ENCODE data around the gene DGUOK. TPM values are rescaled to one million over a fixed set of nuclear protein-coding genes. Genes with fewer than 3 reads are reported as not detected.
"Not testable (repeated sequence)": the region's sequence is repeated elsewhere in the genome, so short reads cannot be mapped to it uniquely, and the experiment has no call there.

Gene DGUOK
- total and polyA plus RNA-seq, 2 donors (not counting 1 experiment from before 2014, with no cell fraction given): 54.3 to 93.7 TPM

- no peak for DNase-seq (ENCODE audit: low read depth in 2 of 2)
- H3K4me3 ChIP-seq (replicated peaks in 1 of 4; ENCODE audit: control extremely low read depth in 1 of 4, insufficient read depth in 1 of 4, low read depth in 3 of 4, low read length in 4 of 4): no peak overlapping the region
- no peak for TF ChIP-seq CTCF (conservative IDR thresholded peaks at IDR 0.05 in 1 of 2, IDR thresholded peaks at IDR 0.05 in 1 of 2; ENCODE audit: low read depth in 1 of 2, low read length in 2 of 2)
- H4K20me1 ChIP-seq (ENCODE audit: control insufficient read depth, extremely low read depth, insufficient read depth, low read length): no peaks in the 10 kb centered on the region
- no peak overlapping the region for H3K27ac ChIP-seq (ENCODE audit: insufficient read depth, low read length)
- H3K4me2 ChIP-seq (ENCODE audit: extremely low read depth, insufficient read depth, low read length): no peak overlapping the region
- no peaks in the 10 kb centered on the region for H3K79me2 ChIP-seq (ENCODE audit: control insufficient read depth, insufficient read depth, low read length)
- H3K9ac ChIP-seq (ENCODE audit: insufficient read depth, low read length): no peak overlapping the region
- no peaks in the 10 kb centered on the region for H3K36me3 ChIP-seq (ENCODE audit: control insufficient read depth, insufficient read depth, low read length)
- H3K27me3 ChIP-seq (ENCODE audit: control insufficient read depth, insufficient read depth, low read length): no peaks in the 10 kb centered on the region
- no peak overlapping the region for H2AFZ ChIP-seq (ENCODE audit: low read length)
- H3K9me3 ChIP-seq (ENCODE audit: control insufficient read depth, insufficient read depth, low read depth, low read length): no peaks in the 10 kb centered on the region
- no peaks in the 10 kb centered on the region for H3K4me1 ChIP-seq (ENCODE audit: control insufficient read depth, extremely low read depth, insufficient read depth, low read length)
These were observed 23.4 kb upstream of the DGUOK start for GRCh38 chr2:73903313-73903712.

GRCh38 chr2:73903949-73904613, 22.6 kb upstream of the DGUOK start:
- H3K4me3 ChIP-seq (replicated peaks in 1 of 4; ENCODE audit: control extremely low read depth in 1 of 4, insufficient read depth in 1 of 4, low read depth in 3 of 4, low read length in 4 of 4); H3K79me2 ChIP-seq (ENCODE audit: control insufficient read depth, insufficient read depth, low read length); H3K9ac ChIP-seq (ENCODE audit: insufficient read depth, low read length); H3K36me3 ChIP-seq (ENCODE audit: control insufficient read depth, insufficient read depth, low read length); H3K27ac ChIP-seq (ENCODE audit: insufficient read depth, low read length); H3K9me3 ChIP-seq (ENCODE audit: control insufficient read depth, insufficient read depth, low read depth, low read length); H4K20me1 ChIP-seq (ENCODE audit: control insufficient read depth, extremely low read depth, insufficient read depth, low read length); H3K27me3 ChIP-seq (ENCODE audit: control insufficient read depth, insufficient read depth, low read length); H3K4me2 ChIP-seq (ENCODE audit: extremely low read depth, insufficient read depth, low read length); H3K4me1 ChIP-seq (ENCODE audit: control insufficient read depth, extremely low read depth, insufficient read depth, low read length); DNase-seq (ENCODE audit: low read depth in 2 of 2); H2AFZ ChIP-seq (ENCODE audit: low read length): not testable (repeated sequence)

- TF ChIP-seq EZH2 (IDR thresholded peaks at IDR 0.05; ENCODE audit: low read length, missing control alignments) (no peak), CTCF (conservative IDR thresholded peaks at IDR 0.05 in 1 of 2, IDR thresholded peaks at IDR 0.05 in 1 of 2; ENCODE audit: low read depth in 1 of 2, low read length in 2 of 2) (no peak)
- Histone ChIP-seq H3K27me3 (ENCODE audit: control insufficient read depth, insufficient read depth, low read length) (no peaks in the 10 kb centered on the region), H2AFZ (ENCODE audit: low read length) (no peak overlapping the region), H3K9ac (ENCODE audit: insufficient read depth, low read length) (no peak overlapping the region), H3K9me3 (ENCODE audit: control insufficient read depth, insufficient read depth, low read depth, low read length) (no peaks in the 10 kb centered on the region), H3K79me2 (ENCODE audit: control insufficient read depth, insufficient read depth, low read length) (no peaks in the 10 kb centered on the region), H3K4me1 (ENCODE audit: control insufficient read depth, extremely low read depth, insufficient read depth, low read length) (no peaks in the 10 kb centered on the region), H3K27ac (ENCODE audit: insufficient read depth, low read length) (no peak overlapping the region), H4K20me1 (ENCODE audit: control insufficient read depth, extremely low read depth, insufficient read depth, low read length) (no peaks in the 10 kb centered on the region), H3K4me2 (ENCODE audit: extremely low read depth, insufficient read depth, low read length) (no peak overlapping the region), H3K36me3 (ENCODE audit: control insufficient read depth, insufficient read depth, low read length) (peaks cover 1% of the 10 kb centered on the region), H3K4me3 (replicated peaks in 1 of 4; ENCODE audit: control extremely low read depth in 1 of 4, insufficient read depth in 1 of 4, low read depth in 3 of 4, low read length in 4 of 4) (no peak overlapping the region)
- no peak for DNase-seq (ENCODE audit: low read depth in 2 of 2)
These were observed 21.7 kb upstream of the DGUOK start for GRCh38 chr2:73904952-73905351.

Data from fibroblast of lung (primary cell).